Pancreas (tissue), 10 donors: ENCODE measurements around the gene COA6. TPM values are rescaled to one million over a fixed set of nuclear protein-coding genes. Genes with fewer than 3 reads are reported as not detected.
"Not testable (repeated sequence)": the region's sequence is repeated elsewhere in the genome, so short reads cannot be mapped to it uniquely, and the experiment has no call there.

Source experiments
- ATAC-seq, 4 donors: fragments of 200-7000 bp; cut with Tn5 transposase; one replicate each; pipeline versions ENCODE4 v1.8.0 to v1.9.1; 2020; ENCODE audit warnings: mild to moderate bottlenecking in 4 of 4, moderate library complexity in 4 of 4
- DNase-seq, 6 donors: peaks; one replicate each; pipeline ENCODE4 v3.0.0-alpha.2; 2020
- FAIRE-seq: peaks from 2 replicates; lab custom pipeline; 2012; peaks lifted over from hg19 to GRCh38; lab: Jason Lieb, UNC
- H3K27ac ChIP-seq, 4 donors: fragments of 200-600 bp; sonication (generic); 1 replicate in 3 of 4; 2 replicates in 1 of 4; pipeline versions ENCODE4 v1.5.0 to v1.8.0; 2020
- H3K27me3 ChIP-seq, 4 donors: fragments of 200-600 bp; one replicate each; pipeline ENCODE4 v1.8.0; 2021
- H3K36me3 ChIP-seq, 3 donors: fragments of 200-600 bp; sonication (generic) in 1 of 3; one replicate each; pipeline versions ENCODE4 v1.5.0 to v1.8.0; 2020 to 2021
- H3K4me1 ChIP-seq, 3 donors: fragments of 200-600 bp; one replicate each; pipeline ENCODE4 v1.8.0; 2021
- H3K4me3 ChIP-seq, 4 donors: fragments of 200-600 bp; sonication (generic) in 2 of 4; one replicate each; pipeline versions ENCODE4 v1.5.0 to v1.8.0; 2020 to 2021
- H3K9me3 ChIP-seq, 4 donors: fragments of 200-600 bp; one replicate each; pipeline ENCODE4 v1.8.0; 2021
- CTCF ChIP-seq, 4 donors: fragments of 200-600 bp; sonication (generic) in 3 of 4; IDR thresholded peaks; one replicate each; pipeline versions ENCODE4 v1.5.0 to v1.8.0; 2021; ENCODE audit warnings: antibody characterized with exemption in 4 of 4
- WGBS, 2 donors: extraction: QIAGEN DNeasy Blood & Tissue Kit; methylation state at CpG; one replicate each; pipeline ENCODE4 v1.1.7; 2013; 5-methylcytosine and 5-hydroxymethylcytosine counted together
- intact Hi-C, 3 donors: fragments of 100-400 bp; cut with DNase I; formaldehyde crosslinking; loops; one replicate each; pipeline versions ENCODE4 v1.11.1 to v1.14.2; 2022
- polyA plus RNA-seq, 2 donors: library from polyadenylated mRNA; stranded (reverse); fragments of 200-250 nt; gene quantifications; one replicate each; pipeline ENCODE4 v1.2.3, GENCODE V29; 2013
- total RNA-seq, 6 donors: library from RNA; stranded (reverse); fragmentation: NEBNext Ultra II Directional in 4 of 6; extraction: Animal tissue kit (Norgen Biotek cat#: 25700) in 4 of 6; gene quantifications; one replicate each; pipeline versions ENCODE4 v1.2.1 to v1.2.4, GENCODE V29; 2021 to 2023
- donor health status: healthy with polysubstance abuse.
- donor health status: DM: no; HTN: no; CAD: no; lungs with moderate emphysema.
- donor health status: DM: no; HTN: no; CAD: no.
- donor health status: control.
- donor health status: control.
- donor health status: Bipolar disorder and iron deficiency.
- donor health status: DM: yes; HTN: yes; CAD: no.
- donor health status: DM: no; HTN: no; CAD: no.
- donor health status: DM: no; HTN: no; CAD: no.
- donor health status: DM: yes; HTN: yes; CAD: no.

The COA6 gene
- total and polyA plus RNA-seq, 8 donors = 6.4 to 23.6 (median 10.0) TPM

- DNase-seq (no peak), ATAC-seq (no peak), FAIRE-seq (no peak)
- 94% methylated on average over 8 of the region's 8 CpGs for WGBS, 2 donors
- no peak for TF ChIP-seq CTCF (IDR thresholded peaks at IDR 0.05)
- Histone ChIP-seq H3K27me3 (no peaks in the 10 kb centered on the region), H3K27ac (no peak overlapping the region), H3K9me3 (no peaks in the 10 kb centered on the region), H3K36me3 (peaks cover 0 to 7% (median 2%) of the 10 kb centered on the region in 3 donors), H3K4me1 (no peaks in the 10 kb centered on the region), H3K4me3 (no peak overlapping the region)
- intact Hi-C loops = no loop called here
Measured at GRCh38 chr1:234396092-234396491, 22.8 kb downstream of the COA6 start.

GRCh38 chr1:234396871-234397270 lies 23.6 kb downstream of the COA6 start:
- Histone ChIP-seq H3K27me3 (no peaks in the 10 kb centered on the region), H3K36me3 (peaks cover 0 to 7% (median 0%) of the 10 kb centered on the region in 3 donors), H3K4me3 (no peak overlapping the region), H3K4me1 (no peaks in the 10 kb centered on the region), H3K9me3 (no peaks in the 10 kb centered on the region), H3K27ac (no peak overlapping the region)
- no peak for TF ChIP-seq CTCF (IDR thresholded peaks at IDR 0.05)
- ATAC-seq (no peak), DNase-seq (no peak), FAIRE-seq (no peak)
- WGBS, 2 donors = 92 to 95% methylated on average over 6 of the region's 6 CpGs
- intact Hi-C loops = no loop called here

GRCh38 chr1:234397732-234398131 lies 24.5 kb downstream of the COA6 start:
- H3K27ac ChIP-seq = no peak overlapping the region
- peaks cover 0 to 7% (median 0%) of the 10 kb centered on the region in 3 donors for H3K36me3 ChIP-seq
- intact Hi-C loops = no loop called here
- no peaks in the 10 kb centered on the region for H3K4me1 ChIP-seq
- FAIRE-seq (no peak), ATAC-seq (no peak), DNase-seq (no peak)
- no peaks in the 10 kb centered on the region for H3K9me3 ChIP-seq
- H3K4me3 ChIP-seq = no peak overlapping the region
- no peaks in the 10 kb centered on the region for H3K27me3 ChIP-seq
- WGBS, 2 donors = 67 to 79% methylated on average over 3 of the region's 5 CpGs
- TF ChIP-seq CTCF (IDR thresholded peaks at IDR 0.05) = no peak

- no peak for FAIRE-seq
- no peak overlapping the region for H3K27ac ChIP-seq
Measured at GRCh38 chr1:234398849-234399381, 25.7 kb downstream of the COA6 start.

GRCh38 chr1:234399515-234399914 lies 26.3 kb downstream of the COA6 start:
- ATAC-seq, H3K27ac ChIP-seq, FAIRE-seq, H3K4me1 ChIP-seq, H3K9me3 ChIP-seq, H3K4me3 ChIP-seq, DNase-seq, H3K36me3 ChIP-seq, H3K27me3 ChIP-seq, intact Hi-C loops: not testable (repeated sequence)
- 90 to 94% methylated on average over 6 of the region's 6 CpGs for WGBS, 2 donors

More at GRCh38 chr1:234398849-234399381, 25.7 kb downstream of the COA6 start:
- H3K27me3 ChIP-seq = no peaks in the 10 kb centered on the region
- peaks cover 0 to 7% (median 0%) of the 10 kb centered on the region in 3 donors for H3K36me3 ChIP-seq
- no peak overlapping the region for H3K4me3 ChIP-seq
- no peaks in the 10 kb centered on the region for H3K4me1 ChIP-seq
- no peak for DNase-seq
- no peak for ATAC-seq
- TF ChIP-seq CTCF (IDR thresholded peaks at IDR 0.05) = no peak
- intact Hi-C loops = no loop called here
- WGBS, 2 donors = 83% methylated on average over 8 of the region's 8 CpGs
- no peaks in the 10 kb centered on the region for H3K9me3 ChIP-seq
